Smooth muscle cell (in vitro differentiated cells): Measurements from ENCODE around the gene STIMATE. TPM values are rescaled to one million over a fixed set of nuclear protein-coding genes. Genes with fewer than 3 reads are reported as not detected.

ENCODE experiments used
- DNase-seq: peaks from one replicate; lab custom pipeline; 2025; ENCODE audit not compliant: unreplicated experiment; lab: John Stamatoyannopoulos, UW
- H2AFZ ChIP-seq: fragments of 200-600 bp; sonication (generic); 2 replicates; pipeline ENCODE4 v1.6.0; 2016; ENCODE audit warnings: antibody characterized with exemption, low read depth, mild to moderate bottlenecking
- H3F3A ChIP-seq: fragments of 200-600 bp; sonication (generic); 2 replicates; pipeline ENCODE4 v1.6.0; 2017; ENCODE audit warnings: antibody characterized with exemption, low read depth
- H3K27ac ChIP-seq: fragments of 200-600 bp; sonication (generic); 2 replicates; pipeline ENCODE4 v1.5.1; 2016; ENCODE audit warnings: low read depth, mild to moderate bottlenecking
- H3K27me3 ChIP-seq: fragments of 200-600 bp; sonication (generic); 2 replicates; pipeline ENCODE4 v1.6.1; 2016; ENCODE audit warnings: low read depth, mild to moderate bottlenecking
- H3K36me3 ChIP-seq: fragments of 200-600 bp; sonication (generic); 2 replicates; pipeline ENCODE4 v1.5.1; 2016; ENCODE audit warnings: low read depth
- H3K4me1 ChIP-seq: fragments of 200-600 bp; sonication (generic); 2 replicates; pipeline ENCODE4 v1.5.1; 2016; ENCODE audit warnings: low read depth
- H3K4me2 ChIP-seq: fragments of 200-600 bp; sonication (generic); 2 replicates; pipeline ENCODE4 v1.6.0; 2016; ENCODE audit warnings: mild to moderate bottlenecking
- H3K4me3 ChIP-seq: fragments of 200-600 bp; sonication (generic); 2 replicates; pipeline ENCODE4 v1.5.1; 2016; ENCODE audit warnings: mild to moderate bottlenecking
- H3K79me2 ChIP-seq: fragments of 200-600 bp; sonication (generic); 2 replicates; pipeline ENCODE4 v1.6.0; 2016; ENCODE audit warnings: low read depth, mild to moderate bottlenecking
- H3K9ac ChIP-seq: fragments of 200-600 bp; sonication (generic); 2 replicates; pipeline ENCODE4 v1.6.0; 2016; ENCODE audit warnings: low read depth
- H3K9me3 ChIP-seq: fragments of 200-600 bp; sonication (generic); replicated peaks from 2 replicates; pipeline ENCODE4 v1.5.1; 2016; ENCODE audit warnings: low read depth
- H4K20me1 ChIP-seq: fragments of 200-600 bp; sonication (generic); 2 replicates; pipeline ENCODE4 v1.6.0; 2016; ENCODE audit warnings: low read depth
- WGBS: methylation state at CpG from one replicate; pipeline ENCODE4 v1.1.7; 2016; ENCODE audit warnings: low lambda C conversion rate; 5-methylcytosine and 5-hydroxymethylcytosine counted together
- polyA plus RNA-seq: library from polyadenylated mRNA; unstranded; fragments of >200 nt; fragmentation: Nextera tagmentation; extraction: Ambion mirVana; gene quantifications from 2 replicates; pipeline ENCODE4 v1.2.1, GENCODE V29; 2016
- total RNA-seq: library from RNA; depleted of rRNA; stranded (reverse); fragments of >200 nt; gene quantifications from 2 replicates; pipeline ENCODE4 v1.2.3, GENCODE V29; 2014
- TF ChIP-seq, protein P1 (sequence below): fragments of 200-600 bp; sonication (generic); IDR thresholded peaks from 2 replicates; pipeline ENCODE4 v1.5.1; 2017; ENCODE audit warnings: borderline replicate concordance, mild to moderate bottlenecking, antibody characterized with exemption; ENCODE audit not compliant: insufficient read depth, poor library complexity, severe bottlenecking

The STIMATE gene
- total and polyA plus RNA-seq, 2 experiments from 2014 or later, result 12.8 to 18.1 TPM

DNA sequence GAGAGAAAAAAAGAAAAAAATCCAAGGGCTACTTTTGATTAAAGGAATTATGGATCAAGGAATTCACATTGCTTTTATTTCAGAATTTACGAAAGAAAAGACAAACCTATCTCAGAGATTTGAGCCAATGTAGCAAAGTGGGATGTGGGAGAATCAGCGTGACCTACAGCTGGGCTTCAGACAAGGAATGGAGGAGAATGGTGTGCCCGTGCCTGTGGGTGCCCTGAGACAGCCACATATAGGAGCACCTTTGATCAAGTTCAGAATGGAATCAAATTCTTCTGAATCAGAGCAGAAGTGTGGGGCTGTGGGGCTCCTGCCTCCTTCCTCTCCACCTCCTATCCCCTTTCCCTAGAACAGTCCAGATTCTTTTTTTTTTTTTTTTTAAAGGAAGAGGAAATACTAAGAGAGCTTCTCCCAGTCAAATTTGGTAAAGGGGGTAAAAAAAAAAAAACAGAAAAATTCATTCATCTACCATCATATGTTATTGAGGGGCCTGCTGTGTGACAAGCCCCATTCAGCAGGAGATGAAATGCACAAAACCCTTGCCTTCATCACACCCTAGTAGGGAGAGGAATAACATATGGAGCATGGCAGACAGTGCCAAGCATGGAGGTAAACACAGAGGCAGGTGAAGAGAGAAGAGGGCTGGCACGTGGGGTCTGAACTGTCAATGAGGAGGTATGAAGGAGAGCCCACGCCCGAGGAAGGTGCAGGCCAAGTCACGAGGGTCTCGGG lies 37.5 kb downstream of the STIMATE start:
- no peak overlapping the region for H3K9ac ChIP-seq
- no peaks in the 10 kb centered on the region for H3F3A ChIP-seq
- H3K9me3 ChIP-seq, result no peaks in the 10 kb centered on the region
- no peak overlapping the region for H3K4me3 ChIP-seq
- H3K4me2 ChIP-seq, result no peak overlapping the region
- H4K20me1 ChIP-seq, result peaks cover 32% of the 10 kb centered on the region
- H3K4me1 ChIP-seq, result no peaks in the 10 kb centered on the region
- no peaks in the 10 kb centered on the region for H3K79me2 ChIP-seq
- TF ChIP-seq, protein P1, sequence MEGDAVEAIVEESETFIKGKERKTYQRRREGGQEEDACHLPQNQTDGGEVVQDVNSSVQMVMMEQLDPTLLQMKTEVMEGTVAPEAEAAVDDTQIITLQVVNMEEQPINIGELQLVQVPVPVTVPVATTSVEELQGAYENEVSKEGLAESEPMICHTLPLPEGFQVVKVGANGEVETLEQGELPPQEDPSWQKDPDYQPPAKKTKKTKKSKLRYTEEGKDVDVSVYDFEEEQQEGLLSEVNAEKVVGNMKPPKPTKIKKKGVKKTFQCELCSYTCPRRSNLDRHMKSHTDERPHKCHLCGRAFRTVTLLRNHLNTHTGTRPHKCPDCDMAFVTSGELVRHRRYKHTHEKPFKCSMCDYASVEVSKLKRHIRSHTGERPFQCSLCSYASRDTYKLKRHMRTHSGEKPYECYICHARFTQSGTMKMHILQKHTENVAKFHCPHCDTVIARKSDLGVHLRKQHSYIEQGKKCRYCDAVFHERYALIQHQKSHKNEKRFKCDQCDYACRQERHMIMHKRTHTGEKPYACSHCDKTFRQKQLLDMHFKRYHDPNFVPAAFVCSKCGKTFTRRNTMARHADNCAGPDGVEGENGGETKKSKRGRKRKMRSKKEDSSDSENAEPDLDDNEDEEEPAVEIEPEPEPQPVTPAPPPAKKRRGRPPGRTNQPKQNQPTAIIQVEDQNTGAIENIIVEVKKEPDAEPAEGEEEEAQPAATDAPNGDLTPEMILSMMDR, result no peak
- no peak overlapping the region for H3K27ac ChIP-seq
- no peaks in the 10 kb centered on the region for H3K27me3 ChIP-seq
- no peaks in the 10 kb centered on the region for H3K36me3 ChIP-seq
- H2AFZ ChIP-seq, result no peak overlapping the region
- DNase-seq, result no peak
- WGBS, result 89% methylated on average over 8 of the region's 8 CpGs

DNA sequence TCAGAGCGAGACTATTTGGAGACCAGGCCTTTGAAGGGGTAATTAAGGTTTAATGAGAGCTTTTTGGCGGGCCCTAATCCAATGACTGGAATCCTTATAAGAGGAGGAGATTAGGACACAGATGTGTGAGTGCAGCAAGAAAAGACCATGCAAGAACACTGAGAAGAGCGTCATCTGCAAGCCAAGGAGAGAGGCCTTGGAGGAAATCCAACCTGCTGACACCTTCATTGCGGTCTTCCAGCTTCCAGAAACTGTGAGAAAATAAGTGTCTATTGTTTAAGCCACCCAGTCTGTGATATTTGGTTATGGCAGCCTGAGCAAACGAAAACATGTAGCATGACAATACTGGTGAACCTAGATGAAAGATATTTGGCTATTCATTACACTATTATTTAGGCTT lies 39.5 kb downstream of the STIMATE start:
- Histone ChIP-seq H3K9me3 (no peaks in the 10 kb centered on the region), H3K4me3 (no peak overlapping the region), H3K27ac (no peak overlapping the region), H2AFZ (no peak overlapping the region), H3F3A (no peaks in the 10 kb centered on the region), H3K79me2 (no peaks in the 10 kb centered on the region), H3K4me2 (no peak overlapping the region), H4K20me1 (peaks cover 40% of the 10 kb centered on the region), H3K36me3 (no peaks in the 10 kb centered on the region), H3K27me3 (no peaks in the 10 kb centered on the region), H3K4me1 (no peaks in the 10 kb centered on the region), H3K9ac (no peak overlapping the region)
- 89% methylated on average over 5 of the region's 5 CpGs for WGBS
- TF ChIP-seq, protein P1, result no peak
- no peak for DNase-seq

DNA sequence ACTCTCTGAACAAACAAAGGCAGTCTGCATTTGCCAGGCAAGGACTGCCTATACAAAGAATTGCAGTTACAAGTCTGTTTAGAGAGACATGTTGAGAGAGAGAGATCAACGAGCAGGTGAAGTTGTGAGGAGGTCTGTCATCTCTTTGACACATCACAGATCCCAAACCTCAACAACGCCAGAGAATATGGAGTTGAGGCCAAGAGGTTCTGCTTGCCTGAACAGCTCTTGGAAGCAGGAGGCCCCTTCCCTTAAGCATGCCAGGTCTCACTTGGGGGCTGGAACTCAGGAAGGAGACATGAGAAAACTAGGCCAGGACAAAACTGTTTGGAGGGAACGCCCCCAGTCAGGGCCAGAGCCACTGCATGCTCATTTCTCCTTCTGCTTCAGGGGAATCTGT lies 40.2 kb downstream of the STIMATE start:
- H3K27me3 ChIP-seq, result no peaks in the 10 kb centered on the region
- H3K36me3 ChIP-seq, result no peaks in the 10 kb centered on the region
- H3F3A ChIP-seq, result no peaks in the 10 kb centered on the region
- H3K79me2 ChIP-seq, result no peaks in the 10 kb centered on the region
- no peak overlapping the region for H2AFZ ChIP-seq
- H3K9ac ChIP-seq, result no peak overlapping the region
- DNase-seq, result no peak
- no peak overlapping the region for H3K4me3 ChIP-seq
- 92% methylated on average over 3 of the region's 3 CpGs for WGBS
- no peaks in the 10 kb centered on the region for H3K9me3 ChIP-seq
- TF ChIP-seq, protein P1, result no peak
- H4K20me1 ChIP-seq, result peaks cover 40% of the 10 kb centered on the region
- H3K4me1 ChIP-seq, result no peaks in the 10 kb centered on the region
- no peak overlapping the region for H3K4me2 ChIP-seq
- no peak overlapping the region for H3K27ac ChIP-seq

DNA sequence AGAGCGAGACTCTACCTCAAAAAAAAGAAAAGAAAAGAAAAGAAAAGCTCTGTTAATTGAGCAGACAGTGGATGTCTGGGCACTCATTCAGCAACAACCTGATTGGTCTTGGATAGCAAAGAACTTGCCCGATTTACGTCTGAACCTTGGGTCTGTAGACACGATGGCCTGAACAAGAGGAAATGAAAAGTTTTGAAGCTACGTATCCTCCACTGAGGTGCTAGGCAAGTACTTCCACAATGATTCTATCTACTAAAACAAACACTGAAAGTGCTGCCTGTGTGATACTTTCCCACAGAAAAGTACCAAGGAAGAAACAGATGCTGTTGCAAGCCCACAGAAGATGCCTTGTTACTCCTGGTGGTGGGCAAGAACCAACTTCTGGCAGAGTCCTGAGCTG lies 40.7 kb downstream of the STIMATE start:
- Histone ChIP-seq H3K36me3 (no peaks in the 10 kb centered on the region), H3K27ac (no peak overlapping the region), H3K4me2 (no peak overlapping the region), H3K4me1 (no peaks in the 10 kb centered on the region), H3K9ac (no peak overlapping the region), H3K9me3 (no peaks in the 10 kb centered on the region), H3K27me3 (no peaks in the 10 kb centered on the region), H2AFZ (no peak overlapping the region), H3K79me2 (no peaks in the 10 kb centered on the region), H3K4me3 (no peak overlapping the region), H4K20me1 (peaks cover 40% of the 10 kb centered on the region), H3F3A (no peaks in the 10 kb centered on the region)
- DNase-seq, result no peak
- TF ChIP-seq, protein P1, result no peak
- WGBS, result 99% methylated on average over 5 of the region's 5 CpGs
